Adrenal gland (tissue), 5 donors: ENCODE results near the gene FOXA1.

Source experiments
- CTCF ChIP-seq, 6 experiments: fragments of 450-650 bp in 4 of 6; fragments of 200-600 bp in 2 of 6; sonication (generic) in 1 of 6; IDR thresholded peaks; 1 replicate in 5 of 6; 2 replicates in 1 of 6; pipeline versions ENCODE4 v1.5.1 to v1.8.0; 2016 to 2021; ENCODE audit warnings: antibody characterized with exemption in 6 of 6, mild to moderate bottlenecking in 2 of 6, moderate library complexity in 1 of 6
- POLR2A ChIP-seq, 2 donors: fragments of 450-650 bp; IDR thresholded peaks; one replicate each; pipeline ENCODE4 v1.6.1; 2017; ENCODE audit warnings: antibody characterized with exemption in 2 of 2, mild to moderate bottlenecking in 2 of 2, moderate library complexity in 1 of 2
- donor health status: DM: no; HTN: no; CAD: no.

DNA sequence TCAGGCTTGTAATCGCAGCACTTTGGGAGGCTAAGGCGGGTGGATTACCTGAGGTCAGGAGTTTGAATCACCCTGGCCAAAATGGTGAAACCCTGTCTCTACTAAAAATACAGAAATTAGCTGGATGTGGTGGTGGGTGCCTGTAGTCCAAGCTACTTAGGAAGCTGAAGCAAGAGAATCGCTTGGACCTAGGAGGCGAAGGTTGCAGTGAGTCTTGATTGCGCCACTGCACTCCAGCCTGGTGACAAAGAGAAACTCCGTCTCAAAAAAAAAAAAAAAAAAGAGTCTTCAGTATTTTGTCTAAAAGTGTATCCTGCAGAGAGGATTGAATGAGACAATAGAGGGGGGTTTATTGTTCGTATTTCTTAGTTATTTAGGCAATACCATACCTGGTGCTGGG is 25.3 kb downstream of the FOXA1 start:
- no peak for TF ChIP-seq CTCF (IDR thresholded peaks at IDR 0.05)
- TF ChIP-seq POLR2A (IDR thresholded peaks at IDR 0.05): no peak
